Esophagus squamous epithelium (tissue), 4 donors: Measurements from ENCODE around the gene POLR2H.

Experiments
- CTCF ChIP-seq, 6 experiments: fragments of 450-650 bp in 4 of 6; fragments of 200-600 bp in 2 of 6; sonication (generic) in 2 of 6; IDR thresholded peaks; one replicate each; pipeline ENCODE4 v1.5.1; 2016 to 2019; ENCODE audit warnings: antibody characterized with exemption in 6 of 6, mild to moderate bottlenecking in 4 of 6, moderate library complexity in 4 of 6
- POLR2A ChIP-seq, 4 donors: fragments of 450-650 bp; IDR thresholded peaks; one replicate each; pipeline ENCODE4 v1.6.1; 2017; ENCODE audit warnings: antibody characterized with exemption in 4 of 4, mild to moderate bottlenecking in 4 of 4, moderate library complexity in 3 of 4

- TF ChIP-seq CTCF (IDR thresholded peaks at IDR 0.05) (peak in 1 of 6 experiments; percentile 11), POLR2A (IDR thresholded peaks at IDR 0.05) (peak in 3 of 4 donors; percentile 73 to 93 (median 82))
These were observed 25.6 kb upstream of the POLR2H start for GRCh38 chr3:184335661-184336546.
